DND-41 (cell line): ENCODE measurements around the gene MAST3.

Experiments used
- CTCF ChIP-seq: IDR thresholded peaks from 2 replicates; pipeline ENCODE4 v1.5.1; 2012; ENCODE audit warnings: borderline replicate concordance, low read length, moderate library complexity, mild to moderate bottlenecking; ENCODE audit not compliant: poor library complexity, severe bottlenecking; ENCODE audit errors: extremely low read depth
- EZH2 ChIP-seq: IDR thresholded peaks from 3 replicates; pipeline ENCODE4 v1.6.1; 2012; ENCODE audit warnings: borderline replicate concordance, low read depth, mild to moderate bottlenecking, moderate library complexity, low read length, inconsistent platforms; ENCODE audit not compliant: severe bottlenecking

DNA sequence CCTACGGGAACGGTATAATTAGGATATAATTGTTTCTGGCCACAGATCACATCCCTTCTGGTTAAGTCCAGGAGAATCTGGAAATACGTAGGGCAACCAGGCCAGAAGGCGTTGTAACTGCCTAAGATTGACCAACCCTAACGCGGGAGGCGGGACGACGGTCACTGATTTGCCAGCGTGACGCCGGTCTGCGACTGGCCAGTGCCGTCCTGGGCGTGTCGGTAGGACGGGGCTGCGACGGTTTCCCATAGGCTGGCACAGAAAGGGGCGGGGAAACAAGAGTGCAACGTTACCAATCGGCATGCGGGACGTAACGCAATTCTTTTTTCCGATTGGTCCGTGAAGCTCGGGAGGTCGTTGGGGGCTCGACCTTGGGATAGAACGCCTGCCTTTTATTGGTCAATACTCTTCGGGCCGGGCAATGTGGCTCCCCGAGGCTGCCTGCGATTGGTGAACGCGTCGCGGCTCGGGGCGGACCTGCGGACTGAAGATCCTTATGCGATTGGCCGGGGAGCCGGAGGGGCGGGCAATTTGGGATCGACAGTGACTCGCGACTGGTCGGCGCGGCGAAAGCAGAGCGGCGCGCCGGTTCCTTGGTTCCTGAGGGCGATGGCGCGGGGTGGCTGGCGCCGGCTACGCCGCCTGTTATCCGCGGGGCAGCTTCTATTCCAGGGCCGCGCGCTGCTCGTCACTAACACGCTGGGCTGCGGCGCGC, 95.3 kb downstream of the MAST3 start, which contains the start of gene MPV17L2:
- TF ChIP-seq CTCF (no peak), EZH2 (peak; percentile 65)
